H1 (cell line): Measurements from ENCODE around the gene ARRDC1. TPM values are rescaled to one million over a fixed set of nuclear protein-coding genes. Genes with fewer than 3 reads are reported as not detected.

Source experiments
- CHD1 ChIP-seq: IDR thresholded peaks from 2 replicates; pipeline ENCODE4 v1.6.1; 2012; ENCODE audit warnings: low read depth, low read length, improper control_type of control experiment
- polyA plus RNA-seq, 7 experiments: library from polyadenylated mRNA; depleted of rRNA in 3 of 7; stranded (reverse) in 5 of 7; unstranded in 2 of 7; fragments of >200 nt in 5 of 7; fragments of 200-250 nt in 2 of 7; gene quantifications; 1 replicate in 5 of 7; 2 replicates in 1 of 7; 4 replicates in 1 of 7; pipeline versions ENCODE4 v1.2.1 to v1.2.3, GENCODE V29; 2011 to 2013; ENCODE audit warnings: missing spikeins in 2 of 7, mixed read lengths in 2 of 7
- total RNA-seq: library from RNA; stranded (reverse); fragmentation: NEBNext Ultra II Directional; extraction: Animal tissue kit (Norgen Biotek cat#: 25700); gene quantifications from 2 replicates; pipeline ENCODE4 v1.2.1, GENCODE V29; 2021

ARRDC1 gene
- total and polyA plus RNA-seq, 2 of the 8 experiments (the other 6 are each of a cell fraction or from before 2014, with no cell fraction given), result 22.0 to 58.4 TPM

GRCh38 chr9:137630126-137630525, 24.6 kb downstream of the ARRDC1 start (continued):
- TF ChIP-seq CHD1, result no peak
